ENCODE results near the gene ABCC1. TPM values are rescaled to one million over a fixed set of nuclear protein-coding genes. Genes with fewer than 3 reads are reported as not detected.

ABCC1 gene
- total and polyA plus RNA-seq, 2 of the 8 experiments (the other 6 are each of a cell fraction or from before 2014, with no cell fraction given) = 42.6 to 66.8 TPM

DNA sequence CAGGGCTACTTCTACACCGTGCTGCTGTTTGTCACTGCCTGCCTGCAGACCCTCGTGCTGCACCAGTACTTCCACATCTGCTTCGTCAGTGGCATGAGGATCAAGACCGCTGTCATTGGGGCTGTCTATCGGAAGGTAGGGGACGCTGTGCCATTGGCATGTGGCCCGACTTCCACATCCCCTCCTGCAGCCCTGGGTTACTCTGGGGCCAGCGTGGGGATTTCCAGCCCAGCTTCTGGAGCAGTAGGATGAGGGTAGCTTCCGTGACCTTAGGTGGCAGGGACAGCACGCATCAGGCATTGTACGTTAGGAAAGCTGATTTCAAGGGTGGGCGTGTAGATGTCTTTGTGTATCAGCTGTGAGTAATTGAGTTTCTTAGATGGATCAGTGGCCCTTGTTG is 96.5 kb downstream of the ABCC1 start:
- peaks cover 27 to 69% (median 43%) of the 10 kb centered on the region in 4 experiments for H3K36me3 ChIP-seq (ENCODE audit: control insufficient read depth in 2 of 4, insufficient read depth in 4 of 4, low read length in 3 of 4)
- ChIA-PET CTCF (ENCODE audit: partially characterized antibody) (interaction anchor here (0.6 to 1.1 kb wide), 3 partner anchors 18 to 171 kb away, joined by 3 to 6 read pairs (median 3); no protein-coding TSS in a partner anchor), POLR2A (ENCODE audit: partially characterized antibody) (no interaction called here)
- TF ChIP-seq, protein P1, sequence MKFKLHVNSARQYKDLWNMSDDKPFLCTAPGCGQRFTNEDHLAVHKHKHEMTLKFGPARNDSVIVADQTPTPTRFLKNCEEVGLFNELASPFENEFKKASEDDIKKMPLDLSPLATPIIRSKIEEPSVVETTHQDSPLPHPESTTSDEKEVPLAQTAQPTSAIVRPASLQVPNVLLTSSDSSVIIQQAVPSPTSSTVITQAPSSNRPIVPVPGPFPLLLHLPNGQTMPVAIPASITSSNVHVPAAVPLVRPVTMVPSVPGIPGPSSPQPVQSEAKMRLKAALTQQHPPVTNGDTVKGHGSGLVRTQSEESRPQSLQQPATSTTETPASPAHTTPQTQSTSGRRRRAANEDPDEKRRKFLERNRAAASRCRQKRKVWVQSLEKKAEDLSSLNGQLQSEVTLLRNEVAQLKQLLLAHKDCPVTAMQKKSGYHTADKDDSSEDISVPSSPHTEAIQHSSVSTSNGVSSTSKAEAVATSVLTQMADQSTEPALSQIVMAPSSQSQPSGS (IDR thresholded peaks at IDR 0.05; ENCODE audit: low read length) = no peak
- TF ChIP-seq, protein P2, sequence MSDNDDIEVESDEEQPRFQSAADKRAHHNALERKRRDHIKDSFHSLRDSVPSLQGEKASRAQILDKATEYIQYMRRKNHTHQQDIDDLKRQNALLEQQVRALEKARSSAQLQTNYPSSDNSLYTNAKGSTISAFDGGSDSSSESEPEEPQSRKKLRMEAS (IDR thresholded peaks at IDR 0.05) = no peak
- TF ChIP-seq HDAC2 (IDR thresholded peaks at IDR 0.05; ENCODE audit: borderline replicate concordance in 1 of 2, low read depth in 2 of 2, low read length in 2 of 2) (no peak), RFX5 (IDR thresholded peaks at IDR 0.05; ENCODE audit: borderline replicate concordance, low read depth, low read length) (no peak), SRF (IDR thresholded peaks at IDR 0.05; ENCODE audit: low read depth, low read length) (no peak), PHF8 (conservative IDR thresholded peaks at IDR 0.05; ENCODE audit: low read depth, low read length) (no peak), CBX8 (IDR thresholded peaks at IDR 0.05; ENCODE audit: borderline replicate concordance, low read depth, low read length) (no peak), BACH1 (IDR thresholded peaks at IDR 0.05; ENCODE audit: low read length) (no peak), CHD1 (IDR thresholded peaks at IDR 0.05; ENCODE audit: low read depth, low read length) (no peak), FOSL1 (IDR thresholded peaks at IDR 0.05; ENCODE audit: insufficient read depth, low read depth, low read length) (no peak), SP1 (IDR thresholded peaks at IDR 0.05; ENCODE audit: low read depth, low read length) (no peak), NANOG (IDR thresholded peaks at IDR 0.05; ENCODE audit: insufficient read depth, low read depth, low read length, poor library complexity, severe bottlenecking) (no peak)

More for the DNA sequence above, 96.5 kb downstream of the ABCC1 start:
- Histone ChIP-seq H3K4me2 (ENCODE audit: insufficient read depth in 1 of 2, low read depth in 2 of 2, low read length in 2 of 2) (no peak overlapping the region), H3K23ac (ENCODE audit: insufficient read length) (no peak overlapping the region), H2AK5ac (ENCODE audit: low read depth, low read length) (no peak overlapping the region), H4K91ac (replicated peaks; ENCODE audit: insufficient read length, low read length) (no peak overlapping the region), H2BK20ac (ENCODE audit: low read length) (no peak overlapping the region), H3K79me2 (ENCODE audit: control insufficient read depth in 1 of 2, insufficient read depth in 2 of 2, low read length in 2 of 2) (peaks cover 0 to 3% of the 10 kb centered on the region in 2 experiments; a peak in 1 of 4 replicates), H3K18ac (ENCODE audit: extremely low read depth, low read length) (no peak overlapping the region), H2BK12ac (ENCODE audit: low read depth, low read length) (no peak overlapping the region), H4K8ac (ENCODE audit: extremely low read depth, insufficient read depth, low read length) (peak overlapping the region; percentile 75; the same call in 1 of the 2 replicates), H3K4ac (replicated peaks; ENCODE audit: insufficient read length, low read depth, low read length) (no peak overlapping the region), H2BK15ac (ENCODE audit: low read length) (no peak overlapping the region), H3K56ac (replicated peaks; ENCODE audit: insufficient read length, low read depth, low read length) (no peak overlapping the region), H2BK5ac (ENCODE audit: low read depth, low read length) (no peak overlapping the region), H3K27me3 (replicated peaks in 1 of 4; ENCODE audit: control insufficient read depth in 3 of 4, extremely low read depth in 1 of 4, insufficient read depth in 3 of 4, low read length in 3 of 4) (no peaks in the 10 kb centered on the region; a peak in 1 of 7 replicates), H4K20me1 (replicated peaks in 1 of 2; ENCODE audit: control insufficient read depth in 1 of 2, insufficient read depth in 2 of 2, low read length in 2 of 2) (peaks cover 2 to 3% of the 10 kb centered on the region in 2 experiments), H3K14ac (ENCODE audit: insufficient read length) (no peak overlapping the region), H3K4me3 (ENCODE audit: extremely low read depth in 1 of 4, insufficient read depth in 2 of 4, low read depth in 3 of 4, low read length in 4 of 4) (no peak overlapping the region), H3K4me1 (replicated peaks in 1 of 4; ENCODE audit: control insufficient read depth in 3 of 4, insufficient read depth in 4 of 4, low read length in 3 of 4) (peaks cover 0 to 4% (median 1%) of the 10 kb centered on the region in 4 experiments; a peak in 4 of 7 replicates), H3K9me3 (ENCODE audit: insufficient read depth in 2 of 2, low read depth in 1 of 2, low read length in 1 of 2) (no peaks in the 10 kb centered on the region), H3K9ac (replicated peaks in 1 of 4; ENCODE audit: extremely low read depth in 1 of 4, low read depth in 3 of 4, low read length in 3 of 4) (no peak overlapping the region), H3K23me2 (ENCODE audit: low read depth, low read length) (no peaks in the 10 kb centered on the region), H2AFZ (ENCODE audit: low read length) (no peak overlapping the region), H3K27ac (ENCODE audit: low read depth, low read length) (no peak overlapping the region), H3K79me1 (ENCODE audit: low read depth, low read length) (peaks cover 2% of the 10 kb centered on the region; the same call in 1 of the 2 replicates), H2BK120ac (replicated peaks; ENCODE audit: low read depth, low read length) (no peak overlapping the region), H4K5ac (ENCODE audit: insufficient read length, low read depth, low read length) (no peak overlapping the region)
- no peak for FAIRE-seq
- WGBS, 2 experiments (ENCODE audit: extremely low coverage in 1 of 2, insufficient coverage in 1 of 2, insufficient read length in 1 of 2, insufficient replicate concordance in 2 of 2, low coverage in 1 of 2, low lambda C conversion rate in 2 of 2, missing lambda C conversion rate in 1 of 2) = 93% methylated on average over 12 of the region's 12 CpGs; no CpG with 5 or more reads in 1 of the 2 experiments
- DNase-seq (ENCODE audit: low read depth in 1 of 2, low spot score in 2 of 2) = no peak
